ENCODE measurements around the gene SNAPC4. TPM values are rescaled to one million over a fixed set of nuclear protein-coding genes. Genes with fewer than 3 reads are reported as not detected.

The SNAPC4 gene
- total and polyA plus RNA-seq, 2 of the 8 experiments (the other 6 are each of a cell fraction or from before 2014, with no cell fraction given): 6.9 to 18.1 TPM

- peaks cover 3% of the 10 kb centered on the region for H3K79me1 ChIP-seq (ENCODE audit: low read depth, low read length)
- 7% methylated on average over 86 of the region's 97 CpGs; no CpG with 5 or more reads in 1 of the 2 experiments for WGBS, 2 experiments (ENCODE audit: extremely low coverage in 1 of 2, insufficient coverage in 1 of 2, insufficient read length in 1 of 2, insufficient replicate concordance in 2 of 2, low coverage in 1 of 2, low lambda C conversion rate in 2 of 2, missing lambda C conversion rate in 1 of 2)
- DNase-seq (ENCODE audit: low read depth in 1 of 2, low spot score in 2 of 2) (peak; percentile 89 to 99), FAIRE-seq (no peak)
- H3K56ac ChIP-seq (replicated peaks; ENCODE audit: insufficient read length, low read depth, low read length): peak within 1 kb of the TSS; percentile 24
- H3K4me3 ChIP-seq (ENCODE audit: extremely low read depth in 1 of 4, insufficient read depth in 2 of 4, low read depth in 3 of 4, low read length in 4 of 4): peak within 1 kb of the TSS; percentile 71 to 97 (median 80)
- H2BK15ac ChIP-seq (ENCODE audit: low read length): peak within 1 kb of the TSS; percentile 19; the same call in 1 of the 2 replicates
- POLR2A ChIA-PET (ENCODE audit: partially characterized antibody): interaction anchor here (0.5 to 15.8 kb wide), 17 partner anchors 9 to 962 kb away, joined by 3 to 137 read pairs (median 3); partner anchors contain the start of genes CARD9 and SNAPC4
- peak within 1 kb of the TSS in 3 of 4 experiments; percentile 70 to 93 (median 84); a peak in 5 of 7 replicates for H3K9ac ChIP-seq (replicated peaks in 1 of 4; ENCODE audit: extremely low read depth in 1 of 4, low read depth in 3 of 4, low read length in 3 of 4)
- CTCF ChIA-PET (ENCODE audit: partially characterized antibody): interaction anchor here (0.7 to 7.1 kb wide), 28 partner anchors 9 to 585 kb away, joined by 3 to 80 read pairs (median 4); partner anchors contain the start of genes CARD9 and GPSM1
- H3K4ac ChIP-seq (replicated peaks; ENCODE audit: insufficient read length, low read depth, low read length): no peak within 1 kb of the TSS
- H2BK5ac ChIP-seq (ENCODE audit: low read depth, low read length): peak within 1 kb of the TSS; percentile 91; the same call in 1 of the 2 replicates
- peaks cover 0 to 3% of the 10 kb centered on the region in 2 experiments; a peak in 1 of 4 replicates for H3K9me3 ChIP-seq (ENCODE audit: insufficient read depth in 2 of 2, low read depth in 1 of 2, low read length in 1 of 2)
- H3K79me2 ChIP-seq (ENCODE audit: control insufficient read depth in 1 of 2, insufficient read depth in 2 of 2, low read length in 2 of 2): no peaks in the 10 kb centered on the region
- no peak within 1 kb of the TSS for H3K23ac ChIP-seq (ENCODE audit: insufficient read length)
- peak within 1 kb of the TSS; percentile 83; the same call in 1 of the 2 replicates for H3K18ac ChIP-seq (ENCODE audit: extremely low read depth, low read length)
- H4K91ac ChIP-seq (replicated peaks; ENCODE audit: insufficient read length, low read length): no peak within 1 kb of the TSS
- no peaks in the 10 kb centered on the region; the same call in 1 of the 2 replicates for H3K23me2 ChIP-seq (ENCODE audit: low read depth, low read length)
- H2BK20ac ChIP-seq (ENCODE audit: low read length): no peak within 1 kb of the TSS
- H2BK12ac ChIP-seq (ENCODE audit: low read depth, low read length): no peak within 1 kb of the TSS
- peak within 1 kb of the TSS; percentile 45 to 69 for H3K4me2 ChIP-seq (ENCODE audit: insufficient read depth in 1 of 2, low read depth in 2 of 2, low read length in 2 of 2)
- no peak within 1 kb of the TSS for H3K14ac ChIP-seq (ENCODE audit: insufficient read length)
- H2BK120ac ChIP-seq (replicated peaks; ENCODE audit: low read depth, low read length): no peak within 1 kb of the TSS
- H3K27ac ChIP-seq (ENCODE audit: low read depth, low read length): peak within 1 kb of the TSS; percentile 75; the same call in 1 of the 2 replicates
- peaks cover 0 to 2% (median 0%) of the 10 kb centered on the region in 4 experiments; a peak in 1 of 8 replicates for H3K36me3 ChIP-seq (ENCODE audit: control insufficient read depth in 2 of 4, insufficient read depth in 4 of 4, low read length in 3 of 4)
- no peak within 1 kb of the TSS for H2AK5ac ChIP-seq (ENCODE audit: low read depth, low read length)
- H4K5ac ChIP-seq (ENCODE audit: insufficient read length, low read depth, low read length): peak within 1 kb of the TSS; percentile 24
- H3K27me3 ChIP-seq (replicated peaks in 1 of 4; ENCODE audit: control insufficient read depth in 3 of 4, extremely low read depth in 1 of 4, insufficient read depth in 3 of 4, low read length in 3 of 4): peaks cover 0 to 2% (median 0%) of the 10 kb centered on the region in 4 experiments; a peak in 2 of 7 replicates
- H2AFZ ChIP-seq (ENCODE audit: low read length): no peak within 1 kb of the TSS
- peak within 1 kb of the TSS; percentile 95 for H4K8ac ChIP-seq (ENCODE audit: extremely low read depth, insufficient read depth, low read length)
- H3K4me1 ChIP-seq (replicated peaks in 1 of 4; ENCODE audit: control insufficient read depth in 3 of 4, insufficient read depth in 4 of 4, low read length in 3 of 4): peaks cover 0 to 8% (median under 1%) of the 10 kb centered on the region in 4 experiments; a peak in 3 of 7 replicates
- peaks cover 3 to 7% of the 10 kb centered on the region in 2 experiments for H4K20me1 ChIP-seq (replicated peaks in 1 of 2; ENCODE audit: control insufficient read depth in 1 of 2, insufficient read depth in 2 of 2, low read length in 2 of 2)
- TF ChIP-seq PHF8 (conservative IDR thresholded peaks at IDR 0.05; ENCODE audit: low read depth, low read length) (peak; percentile 91), CTBP2 (IDR thresholded peaks at IDR 0.05; ENCODE audit: borderline replicate concordance, insufficient read depth, insufficient read length, low read length) (no peak), KDM4A (IDR thresholded peaks at IDR 0.05; ENCODE audit: low read depth, low read length, severe bottlenecking) (peak; percentile 47), RAD21 (IDR thresholded peaks at IDR 0.05 in 1 of 2, conservative IDR thresholded peaks at IDR 0.05 in 1 of 2; ENCODE audit: low read depth in 2 of 2, low read length in 2 of 2) (peak; percentile 45 to 68), KDM5A (IDR thresholded peaks at IDR 0.05; ENCODE audit: low read length) (no peak), TAF1 (IDR thresholded peaks at IDR 0.05; ENCODE audit: low read depth, low read length) (peak; percentile 68), SIN3A (conservative IDR thresholded peaks at IDR 0.05 in 1 of 2, IDR thresholded peaks at IDR 0.05 in 1 of 2; ENCODE audit: low read depth in 1 of 2, low read length in 2 of 2) (peak; percentile 94 to 96; a peak in 3 of 4 replicates), EGR1 (IDR thresholded peaks at IDR 0.05; ENCODE audit: borderline replicate concordance, low read depth, low read length) (peak; percentile 97)
Observed at GRCh38 chr9:136363106-136363948, 36.6 kb downstream of the SNAPC4 start, which contains the start of gene DNLZ. DNLZ (minus strand) TSS chr9:136363744; CDS start chr9:136363714, 30 bp downstream.
